Measurements from ENCODE around the gene TMEM51. TPM values are rescaled to one million over a fixed set of nuclear protein-coding genes. Genes with fewer than 3 reads are reported as not detected.

Gene TMEM51
- total RNA-seq, 1 donor from 2014 or later = 4.1 TPM

GRCh38 chr1:15184436-15185241, 31.1 kb downstream of the TMEM51 start:
- TF ChIP-seq CTCF (IDR thresholded peaks at IDR 0.05; ENCODE audit: borderline replicate concordance) = no peak
- Histone ChIP-seq H3K9me3 (replicated peaks) (no peaks in the 10 kb centered on the region), H3K4me1 (peaks cover 27% of the 10 kb centered on the region), H3K27ac (replicated peaks) (no peak overlapping the region), H3K4me3 (no peak overlapping the region), H3K27me3 (ENCODE audit: low read depth) (no peaks in the 10 kb centered on the region), H3K36me3 (no peaks in the 10 kb centered on the region)
- intact Hi-C loops (cut with micrococcal nuclease) = no loop called here
- no peak for DNase-seq

DNA sequence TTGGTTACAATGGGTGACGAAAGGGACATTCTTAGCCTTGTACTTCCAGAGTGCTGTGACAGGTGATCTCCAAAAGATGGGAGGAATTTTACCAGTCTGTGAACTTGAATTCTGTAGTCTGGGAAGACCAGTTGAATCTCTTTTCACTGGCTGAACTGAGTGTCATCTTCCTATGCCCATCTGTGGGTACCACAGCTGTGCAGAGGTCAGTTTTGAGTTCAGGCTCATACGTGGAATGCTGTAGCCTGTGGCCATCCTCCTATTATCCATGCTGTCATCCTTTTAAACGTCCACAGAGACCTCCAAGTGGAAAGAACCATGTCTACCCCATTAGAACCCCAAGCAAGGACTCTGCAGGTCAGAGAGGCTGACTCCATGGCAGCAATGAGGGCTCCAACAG, 32.1 kb downstream of the TMEM51 start:
- no peak for DNase-seq
- no peaks in the 10 kb centered on the region for H3K27me3 ChIP-seq (ENCODE audit: low read depth)
- no peaks in the 10 kb centered on the region for H3K9me3 ChIP-seq (replicated peaks)
- H3K4me1 ChIP-seq = peaks cover 28% of the 10 kb centered on the region
- no peaks in the 10 kb centered on the region for H3K36me3 ChIP-seq
- TF ChIP-seq CTCF (IDR thresholded peaks at IDR 0.05; ENCODE audit: borderline replicate concordance) = no peak
- intact Hi-C loops (cut with micrococcal nuclease) = no loop called here
- H3K4me3 ChIP-seq = no peak overlapping the region
- H3K27ac ChIP-seq (replicated peaks) = no peak overlapping the region

DNA sequence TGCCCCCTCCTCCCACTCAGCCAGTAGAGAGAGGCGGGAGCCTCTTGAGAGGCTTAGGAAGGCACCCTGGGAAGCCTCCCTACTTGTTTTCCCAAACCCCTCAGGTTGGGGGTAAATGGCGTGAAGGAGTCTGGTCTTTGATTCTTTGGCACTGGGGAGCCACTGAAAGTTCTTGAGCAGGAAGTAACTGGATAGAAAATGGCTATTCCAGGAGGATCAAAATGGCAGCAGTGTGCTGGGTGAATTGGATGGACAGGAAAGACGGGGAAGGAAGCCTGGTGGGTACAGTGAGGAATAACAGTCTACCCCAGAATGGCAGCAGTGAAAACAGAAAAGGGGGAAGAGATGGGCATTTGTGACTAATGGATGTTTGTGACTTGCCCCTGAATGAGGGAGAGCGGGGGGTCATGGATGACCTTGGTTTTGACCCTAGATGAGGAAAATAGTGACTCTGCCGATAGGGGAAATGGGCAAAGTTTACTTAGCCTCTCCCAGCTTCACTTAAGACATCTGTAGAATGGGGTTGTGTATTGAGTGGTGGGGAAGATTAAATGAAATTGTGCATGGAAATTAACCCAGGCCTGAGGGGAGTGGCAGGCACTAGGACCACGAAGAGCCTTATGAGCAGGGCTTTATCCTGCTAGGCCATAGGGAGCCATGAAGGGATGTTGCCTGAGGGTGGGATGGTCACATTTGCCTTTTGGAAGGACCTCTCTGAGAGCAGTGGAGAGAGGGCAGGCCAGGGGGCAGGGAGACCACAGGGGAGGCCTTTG, 32.7 kb downstream of the TMEM51 start:
- Histone ChIP-seq H3K27ac (replicated peaks) (no peak overlapping the region), H3K36me3 (no peaks in the 10 kb centered on the region), H3K4me1 (peaks cover 28% of the 10 kb centered on the region), H3K4me3 (no peak overlapping the region), H3K9me3 (replicated peaks) (no peaks in the 10 kb centered on the region), H3K27me3 (ENCODE audit: low read depth) (no peaks in the 10 kb centered on the region)
- intact Hi-C loops (cut with micrococcal nuclease) = no loop called here
- DNase-seq = no peak
- no peak for TF ChIP-seq CTCF (IDR thresholded peaks at IDR 0.05; ENCODE audit: borderline replicate concordance)

- Histone ChIP-seq H3K36me3 (no peaks in the 10 kb centered on the region), H3K4me1 (peaks cover 28% of the 10 kb centered on the region), H3K4me3 (no peak overlapping the region), H3K9me3 (replicated peaks) (no peaks in the 10 kb centered on the region), H3K27ac (replicated peaks) (no peak overlapping the region), H3K27me3 (ENCODE audit: low read depth) (no peaks in the 10 kb centered on the region)
- TF ChIP-seq CTCF (IDR thresholded peaks at IDR 0.05; ENCODE audit: borderline replicate concordance) = no peak
- intact Hi-C loops (cut with micrococcal nuclease) = no loop called here
- DNase-seq = no peak
These were observed 33.3 kb downstream of the TMEM51 start for GRCh38 chr1:15186846-15187151.

DNA sequence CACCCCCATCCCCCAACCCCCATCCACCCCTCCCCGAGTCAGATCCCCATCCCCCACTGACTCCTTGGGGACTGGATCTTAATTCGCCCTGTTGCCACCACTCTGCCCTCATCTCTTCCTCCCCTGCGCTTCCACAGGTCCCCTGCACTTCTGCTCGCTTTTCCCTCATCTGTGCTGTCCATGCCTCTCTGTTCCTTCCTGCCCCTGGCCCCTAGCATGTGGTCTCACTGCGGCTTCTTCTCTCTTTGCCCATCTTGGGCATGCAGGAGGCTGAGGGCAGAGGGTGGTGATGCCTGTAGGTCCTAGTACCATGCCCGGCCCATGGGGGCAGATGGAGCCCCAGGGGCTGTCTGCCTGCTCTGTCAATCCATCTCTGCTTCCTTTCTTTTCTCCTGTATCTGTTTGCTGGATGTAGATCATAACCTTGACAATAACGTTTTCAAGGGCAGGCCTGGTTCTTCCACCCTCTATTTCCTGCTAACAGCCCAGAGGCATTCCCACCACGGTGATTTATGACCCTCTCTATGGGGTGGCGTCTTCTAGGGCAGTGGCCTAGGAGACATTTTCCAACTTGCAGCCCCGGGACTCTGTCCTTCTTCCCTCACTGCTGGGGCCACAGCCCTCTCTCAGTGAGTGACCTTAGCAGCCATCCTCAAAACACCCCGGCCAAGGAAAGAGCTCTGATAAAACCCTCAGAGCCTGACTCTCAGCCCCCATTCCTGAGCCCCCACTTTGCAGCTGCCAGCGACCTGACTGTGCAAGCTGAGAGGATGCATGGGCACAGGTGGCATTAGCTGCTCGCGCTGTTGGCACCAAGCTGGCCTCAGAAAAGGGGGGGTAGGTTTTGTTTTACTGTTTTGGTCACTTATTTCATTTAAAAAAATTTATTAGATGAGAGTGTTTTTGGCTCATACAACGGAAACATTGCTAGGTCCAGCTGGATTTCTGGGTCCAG, 33.9 kb downstream of the TMEM51 start:
- Histone ChIP-seq H3K27ac (replicated peaks) (peak overlapping the region; percentile 11), H3K9me3 (replicated peaks) (no peaks in the 10 kb centered on the region), H3K4me3 (no peak overlapping the region), H3K36me3 (no peaks in the 10 kb centered on the region), H3K27me3 (ENCODE audit: low read depth) (no peaks in the 10 kb centered on the region), H3K4me1 (peaks cover 28% of the 10 kb centered on the region)
- intact Hi-C loops (cut with micrococcal nuclease) = no loop called here
- no peak for TF ChIP-seq CTCF (IDR thresholded peaks at IDR 0.05; ENCODE audit: borderline replicate concordance)
- no peak for DNase-seq
